GM10847 (cell line): Measurements from ENCODE around the gene MGAT3.

ENCODE experiments used
- POLR2A ChIP-seq: IDR thresholded peaks from 2 replicates; pipeline ENCODE4 v1.6.1; 2011; ENCODE audit not compliant: insufficient read length; ENCODE audit errors: extremely low read depth

The MGAT3 gene

GRCh38 chr22:39498802-39499201 lies 42.0 kb downstream of the MGAT3 start:
- TF ChIP-seq POLR2A, result no peak

GRCh38 chr22:39500101-39500500 lies 43.3 kb downstream of the MGAT3 start:
- no peak for TF ChIP-seq POLR2A

GRCh38 chr22:39501644-39502108 lies 44.9 kb downstream of the MGAT3 start:
- TF ChIP-seq POLR2A, result no peak

- TF ChIP-seq POLR2A, result peak; percentile 59
These were observed 45.4 kb downstream of the MGAT3 start, which contains the start of gene MIEF1 for GRCh38 chr22:39502109-39502788. Gene MIEF1 (plus strand): TSS chr22:39502290. CDS start chr22:39511295, 9,005 bp downstream.

- TF ChIP-seq POLR2A, result no peak
These were observed 46.1 kb downstream of the MGAT3 start for GRCh38 chr22:39502789-39503409.

- no peak for TF ChIP-seq POLR2A
These were observed 46.8 kb downstream of the MGAT3 start for GRCh38 chr22:39503630-39504029.

GRCh38 chr22:39504071-39504470 lies 47.3 kb downstream of the MGAT3 start:
- TF ChIP-seq POLR2A, result no peak

GRCh38 chr22:39508393-39508792 lies 51.6 kb downstream of the MGAT3 start:
- no peak for TF ChIP-seq POLR2A

- TF ChIP-seq POLR2A, result no peak
These were observed 53.8 kb downstream of the MGAT3 start for GRCh38 chr22:39510529-39511149.

- TF ChIP-seq POLR2A, result no peak
These were observed 54.4 kb downstream of the MGAT3 start for GRCh38 chr22:39511226-39511625.

GRCh38 chr22:39512026-39512425 lies 55.2 kb downstream of the MGAT3 start:
- no peak for TF ChIP-seq POLR2A

- TF ChIP-seq POLR2A, result no peak
These were observed 57.0 kb downstream of the MGAT3 start for GRCh38 chr22:39513791-39514190.

GRCh38 chr22:39514373-39514973 lies 57.7 kb downstream of the MGAT3 start:
- TF ChIP-seq POLR2A, result no peak

GRCh38 chr22:39515266-39516050 lies 58.6 kb downstream of the MGAT3 start:
- no peak for TF ChIP-seq POLR2A

GRCh38 chr22:39517470-39517869 lies 60.7 kb downstream of the MGAT3 start:
- TF ChIP-seq POLR2A, result no peak
